Karpas-422 (cell line): Measurements from ENCODE around the gene TCL1B. TPM values are rescaled to one million over a fixed set of nuclear protein-coding genes. Genes with fewer than 3 reads are reported as not detected.

Source experiments
- DNase-seq: peaks from one replicate; pipeline ENCODE4 v3.0.0-alpha.2; 2015
- H2AFZ ChIP-seq: fragments of 200-600 bp; sonication (generic); 2 replicates; pipeline ENCODE4 v1.6.1; 2014; ENCODE audit warnings: antibody characterized with exemption, low read length, mixed read lengths
- H3K27ac ChIP-seq: fragments of 200-600 bp; sonication (generic); 2 replicates; pipeline ENCODE4 v1.5.1; 2014; ENCODE audit warnings: mild to moderate bottlenecking, low read length, moderate library complexity
- H3K27me3 ChIP-seq: fragments of 200-600 bp; sonication (generic); 2 replicates; pipeline ENCODE4 v1.6.1; 2014; ENCODE audit warnings: low read length, mixed read lengths
- H3K36me3 ChIP-seq: fragments of 200-600 bp; sonication (generic); 2 replicates; pipeline ENCODE4 v1.6.1; 2014; ENCODE audit warnings: low read length, mixed read lengths; ENCODE audit not compliant: insufficient read depth
- H3K4me1 ChIP-seq: fragments of 200-600 bp; sonication (generic); 2 replicates; pipeline ENCODE4 v1.6.1; 2014; ENCODE audit warnings: mild to moderate bottlenecking, low read length, mixed read lengths
- H3K4me2 ChIP-seq: fragments of 200-600 bp; sonication (generic); 2 replicates; pipeline ENCODE4 v1.6.1; 2014; ENCODE audit warnings: low read length, low read depth, mild to moderate bottlenecking; ENCODE audit not compliant: poor library complexity, severe bottlenecking
- H3K4me3 ChIP-seq: fragments of 200-600 bp; sonication (generic); 2 replicates; pipeline ENCODE4 v1.5.1; 2014; ENCODE audit warnings: mild to moderate bottlenecking, antibody characterized with exemption, low read length, mixed read lengths
- H3K79me2 ChIP-seq: fragments of 200-600 bp; sonication (generic); 2 replicates; pipeline ENCODE4 v1.6.1; 2014; ENCODE audit warnings: mild to moderate bottlenecking, low read length, mixed read lengths
- H3K9ac ChIP-seq: fragments of 200-600 bp; sonication (generic); 2 replicates; pipeline ENCODE4 v1.6.0; 2014; ENCODE audit warnings: low read length
- H3K9me2 ChIP-seq: fragments of 200-600 bp; sonication (generic), shearing (Covaris generic); replicated peaks from 2 replicates; pipeline ENCODE4 v1.6.0; 2014; ENCODE audit warnings: mild to moderate bottlenecking, low read length, moderate library complexity; ENCODE audit not compliant: insufficient read depth
- H3K9me3 ChIP-seq: fragments of 300-700, 200-600 bp; sonication (generic); 2 replicates; pipeline ENCODE4 v1.6.1; 2014; ENCODE audit warnings: low read length, mixed read lengths
- H4K20me1 ChIP-seq: fragments of 200-600 bp; sonication (generic); 2 replicates; pipeline ENCODE4 v1.6.1; 2014; ENCODE audit warnings: mild to moderate bottlenecking, antibody characterized with exemption, low read length, low read depth; ENCODE audit not compliant: insufficient read depth
- small RNA-seq: library from RNA; depleted of rRNA; stranded (forward); fragments of <200 nt; gene quantifications from one replicate; pipeline ENCODE3, GENCODE V24; 2014
- total RNA-seq: library from RNA; depleted of rRNA; stranded (reverse); fragments of >200 nt; shearing (Covaris generic); gene quantifications from 2 replicates; pipeline ENCODE4 v1.2.3, GENCODE V29; 2014; ENCODE audit warnings: low replicate concordance; rRNA removed

Gene TCL1B
- total RNA-seq, 1 experiment from 2014 or later: 0.37 TPM

GRCh38 chr14:95730126-95730525 is 43.9 kb downstream of the TCL1B start:
- Histone ChIP-seq H3K9me3 (no peaks in the 10 kb centered on the region), H3K27ac (no peak overlapping the region), H3K27me3 (no peaks in the 10 kb centered on the region), H3K9ac (no peak overlapping the region), H3K9me2 (no peaks in the 10 kb centered on the region), H3K4me2 (no peak overlapping the region), H2AFZ (no peak overlapping the region), H3K36me3 (no peaks in the 10 kb centered on the region), H3K4me1 (peaks cover 39% of the 10 kb centered on the region), H4K20me1 (no peaks in the 10 kb centered on the region), H3K79me2 (no peaks in the 10 kb centered on the region), H3K4me3 (no peak overlapping the region)
- DNase-seq: no peak

GRCh38 chr14:95733212-95733611 is 47.0 kb downstream of the TCL1B start:
- no peaks in the 10 kb centered on the region for H4K20me1 ChIP-seq
- no peak overlapping the region for H3K4me3 ChIP-seq
- no peak overlapping the region for H3K9ac ChIP-seq
- H3K27me3 ChIP-seq: no peaks in the 10 kb centered on the region
- no peak overlapping the region for H3K27ac ChIP-seq
- no peak overlapping the region for H2AFZ ChIP-seq
- H3K4me2 ChIP-seq: no peak overlapping the region
- H3K36me3 ChIP-seq: no peaks in the 10 kb centered on the region
- H3K79me2 ChIP-seq: no peaks in the 10 kb centered on the region
- no peaks in the 10 kb centered on the region for H3K9me2 ChIP-seq
- peaks cover 18% of the 10 kb centered on the region for H3K4me1 ChIP-seq
- no peaks in the 10 kb centered on the region for H3K9me3 ChIP-seq
- DNase-seq: no peak

GRCh38 chr14:95739356-95739755 is 53.1 kb downstream of the TCL1B start:
- no peaks in the 10 kb centered on the region for H4K20me1 ChIP-seq
- no peak overlapping the region for H3K4me2 ChIP-seq
- no peaks in the 10 kb centered on the region for H3K36me3 ChIP-seq
- H3K9me3 ChIP-seq: no peaks in the 10 kb centered on the region
- no peak overlapping the region for H3K9ac ChIP-seq
- no peaks in the 10 kb centered on the region for H3K4me1 ChIP-seq
- no peak for DNase-seq
- H3K27ac ChIP-seq: no peak overlapping the region
- no peak overlapping the region for H3K4me3 ChIP-seq
- no peaks in the 10 kb centered on the region for H3K79me2 ChIP-seq
- H3K9me2 ChIP-seq: no peaks in the 10 kb centered on the region
- H3K27me3 ChIP-seq: no peaks in the 10 kb centered on the region
- H2AFZ ChIP-seq: no peak overlapping the region

GRCh38 chr14:95741038-95741490 is 54.8 kb downstream of the TCL1B start:
- no peak for DNase-seq
- Histone ChIP-seq H3K9me2 (no peaks in the 10 kb centered on the region), H3K79me2 (no peaks in the 10 kb centered on the region), H3K9me3 (no peaks in the 10 kb centered on the region), H3K4me3 (no peak overlapping the region), H3K4me1 (no peaks in the 10 kb centered on the region), H3K9ac (no peak overlapping the region), H2AFZ (no peak overlapping the region; the same call in 1 of the 2 replicates), H3K27me3 (no peaks in the 10 kb centered on the region), H4K20me1 (no peaks in the 10 kb centered on the region), H3K36me3 (no peaks in the 10 kb centered on the region), H3K4me2 (no peak overlapping the region), H3K27ac (no peak overlapping the region)

- Histone ChIP-seq H3K27me3 (no peaks in the 10 kb centered on the region), H4K20me1 (no peaks in the 10 kb centered on the region), H3K4me1 (no peaks in the 10 kb centered on the region), H3K4me3 (no peak overlapping the region), H3K9ac (no peak overlapping the region), H3K9me2 (no peaks in the 10 kb centered on the region), H3K79me2 (no peaks in the 10 kb centered on the region), H3K9me3 (no peaks in the 10 kb centered on the region), H3K36me3 (no peaks in the 10 kb centered on the region), H3K27ac (no peak overlapping the region), H3K4me2 (no peak overlapping the region), H2AFZ (no peak overlapping the region)
- DNase-seq: no peak
Measured at GRCh38 chr14:95741781-95742180, 55.6 kb downstream of the TCL1B start.

Small RNA genes lying within 50 kb of the gene (small RNA-seq; reads per million reads assigned to genes)
- not detected for gene RF02193

Other genes with a start within 250 kb of the TCL1B start
- 1.8 and 3.3 TPM in 2 replicates for gene SYNE3, start 169.8 kb upstream of the TCL1B start, total RNA-seq
- 69.7 and 74.6 TPM in 2 replicates for gene GLRX5, start 151.4 kb upstream of the TCL1B start, total RNA-seq
- 24.1 and 52.1 TPM in 2 replicates for gene TCL1A, start 27.7 kb downstream of the TCL1B start, total RNA-seq
- not detected in 2 replicates for gene TUNAR, start 190.4 kb downstream of the TCL1B start, total RNA-seq